RPMI7951 (cell line): ENCODE measurements around the gene NRTN. TPM values are rescaled to one million over a fixed set of nuclear protein-coding genes. Genes with fewer than 3 reads are reported as not detected.
"Not testable (repeated sequence)": the region's sequence is repeated elsewhere in the genome, so short reads cannot be mapped to it uniquely, and the experiment has no call there.

Experiments used
- DNase-seq: peaks from one replicate; pipeline ENCODE4 v3.0.0-alpha.2; 2012; ENCODE audit warnings: low read depth
- total RNA-seq: library from RNA; depleted of rRNA; stranded (reverse); fragments of >200 nt; shearing (Covaris generic); gene quantifications from 2 replicates; pipeline ENCODE4 v1.2.3, GENCODE V29; 2014; rRNA removed

The NRTN gene
- not detected in 2 replicates for total RNA-seq

- no peak for DNase-seq
Observed at GRCh38 chr19:5804516-5805461, at the start of gene NRTN. Gene NRTN (plus strand): TSS chr19:5805067. CDS start chr19:5824166, 19,099 bp downstream.

GRCh38 chr19:5762608-5763217 is 42.2 kb upstream of the NRTN start:
- DNase-seq, result no peak

GRCh38 chr19:5765220-5765619 is 39.6 kb upstream of the NRTN start:
- no peak for DNase-seq

- DNase-seq, result no peak
Observed at GRCh38 chr19:5767949-5768348, 36.9 kb upstream of the NRTN start.

GRCh38 chr19:5772416-5772815 is 32.5 kb upstream of the NRTN start:
- DNase-seq, result no peak

GRCh38 chr19:5773276-5773675 is 31.6 kb upstream of the NRTN start:
- DNase-seq, result no peak

GRCh38 chr19:5774921-5775320 is 29.9 kb upstream of the NRTN start:
- no peak for DNase-seq

- DNase-seq, result peak; percentile 51
Observed at GRCh38 chr19:5775668-5776309, 29.1 kb upstream of the NRTN start.

GRCh38 chr19:5778402-5778801 is 26.5 kb upstream of the NRTN start:
- no peak for DNase-seq

- DNase-seq, result not testable (repeated sequence)
Observed at GRCh38 chr19:5780916-5781315, 24.0 kb upstream of the NRTN start.

- no peak for DNase-seq
Observed at GRCh38 chr19:5782322-5782721, 22.5 kb upstream of the NRTN start.

GRCh38 chr19:5782945-5783919 is 21.6 kb upstream of the NRTN start:
- no peak for DNase-seq

GRCh38 chr19:5784581-5785147 is 20.2 kb upstream of the NRTN start, which contains the start of gene PRR22:
Gene PRR22 (minus strand): TSS chr19:5784746. CDS start chr19:5784660, 86 bp downstream.
- DNase-seq, result no peak

- no peak for DNase-seq
Observed at GRCh38 chr19:5785423-5785822, 19.4 kb upstream of the NRTN start.

GRCh38 chr19:5786593-5787408 is 18.1 kb upstream of the NRTN start:
- DNase-seq, result no peak

GRCh38 chr19:5787409-5788182 is 17.3 kb upstream of the NRTN start:
- no peak for DNase-seq

GRCh38 chr19:5788422-5788821 is 16.4 kb upstream of the NRTN start:
- no peak for DNase-seq

GRCh38 chr19:5789351-5789761 is 15.5 kb upstream of the NRTN start:
- DNase-seq, result no peak

- DNase-seq, result no peak
Observed at GRCh38 chr19:5789886-5790558, 14.8 kb upstream of the NRTN start.
